ENCODE results near the gene SLC6A6.

SLC6A6 gene

DNA sequence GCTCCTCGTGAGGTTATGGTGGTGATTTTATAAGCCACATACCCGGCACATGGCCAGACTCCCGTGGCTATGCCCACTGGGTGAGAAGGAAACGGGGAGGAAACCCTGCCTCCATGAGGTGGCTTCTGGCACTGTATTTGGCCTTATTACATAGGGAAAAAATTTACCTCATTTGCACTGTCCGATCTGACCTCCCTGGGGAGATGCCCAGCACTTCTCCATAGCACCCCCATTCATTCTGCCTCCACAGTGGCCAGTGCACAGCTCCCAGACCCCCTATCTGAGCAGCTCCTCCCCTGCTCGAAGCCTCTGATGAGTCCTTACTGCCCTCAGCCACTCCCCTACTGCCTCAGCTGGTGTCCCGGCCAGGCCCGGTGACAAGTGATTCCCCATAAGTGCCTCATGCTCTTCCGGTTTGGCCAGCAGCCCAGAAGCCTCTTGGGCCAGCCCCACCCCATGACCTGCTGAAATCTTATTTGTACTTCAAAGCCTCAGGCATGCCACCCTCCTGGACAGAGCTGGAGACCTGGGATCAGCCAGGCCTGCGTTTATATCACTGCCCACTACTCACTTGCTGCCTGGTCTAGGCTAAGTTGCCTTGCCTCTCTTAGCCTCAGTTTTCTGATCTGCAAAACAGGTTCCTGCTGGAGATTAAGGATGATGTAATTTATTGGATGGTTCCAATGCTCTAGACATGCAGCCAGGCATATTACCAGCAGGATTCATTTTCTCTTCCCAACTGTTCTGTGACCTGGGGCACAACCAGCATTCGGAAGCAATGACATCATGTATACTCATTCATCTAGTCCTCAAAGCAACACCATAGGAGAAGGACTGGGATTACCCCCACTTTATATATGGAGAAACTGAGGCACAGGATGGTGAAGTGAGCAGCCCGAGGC lies 30.6 kb upstream of the SLC6A6 start:
- DNase-seq (ENCODE audit: extremely low read depth in 1 of 2, low read depth in 1 of 2), result no peak

DNA sequence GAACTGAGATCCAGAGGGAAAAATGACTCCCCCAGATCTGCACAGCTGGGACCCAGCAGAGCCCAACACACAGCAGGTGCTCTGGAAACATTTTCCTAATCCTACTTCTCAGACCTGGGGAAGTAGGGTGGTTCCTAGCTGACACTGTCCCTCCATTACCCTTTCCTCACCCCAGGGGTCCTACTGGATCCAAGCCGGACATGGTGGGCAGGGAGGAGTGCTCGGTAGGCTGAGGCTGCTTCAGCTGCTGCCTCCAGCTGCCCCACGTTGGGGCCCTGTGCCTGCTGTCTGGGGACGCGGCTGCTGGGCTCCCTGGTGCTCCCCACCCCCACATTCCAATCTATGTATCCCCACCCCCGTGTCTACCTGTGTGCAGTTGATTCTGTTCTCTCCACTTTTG lies 29.8 kb upstream of the SLC6A6 start:
- no peak for DNase-seq (ENCODE audit: extremely low read depth in 1 of 2, low read depth in 1 of 2)

DNA sequence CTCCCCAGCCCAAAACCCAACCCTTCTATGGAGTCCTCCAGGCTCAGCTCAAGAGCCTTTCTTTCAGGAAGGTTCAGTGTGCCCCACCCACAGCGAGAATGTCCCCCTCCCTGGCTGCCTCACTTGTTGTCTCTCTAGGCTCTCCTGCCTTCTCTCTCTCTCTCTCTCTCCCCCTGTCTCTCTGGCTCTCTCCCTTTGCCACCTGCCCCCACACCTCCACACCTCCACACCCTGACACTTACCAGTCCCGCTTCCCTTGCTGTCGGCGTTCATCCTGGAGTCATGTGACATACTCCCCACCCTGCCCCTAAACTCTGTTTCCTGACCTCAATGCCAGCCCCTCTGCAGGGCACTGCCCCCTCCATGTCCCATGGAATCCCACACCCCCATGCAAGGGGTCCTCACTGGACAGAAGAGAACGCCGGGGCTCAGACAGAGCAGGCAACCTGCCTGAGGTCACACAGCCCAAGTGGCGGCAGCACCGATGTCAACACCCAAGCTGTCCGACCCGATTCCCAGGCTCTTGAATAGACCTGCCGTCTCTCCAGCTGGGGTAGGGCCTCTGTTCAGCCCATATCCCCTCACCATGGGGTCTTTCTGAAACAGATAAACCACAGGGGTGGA lies 28.5 kb upstream of the SLC6A6 start:
- DNase-seq (ENCODE audit: extremely low read depth in 1 of 2, low read depth in 1 of 2), result no peak

DNA sequence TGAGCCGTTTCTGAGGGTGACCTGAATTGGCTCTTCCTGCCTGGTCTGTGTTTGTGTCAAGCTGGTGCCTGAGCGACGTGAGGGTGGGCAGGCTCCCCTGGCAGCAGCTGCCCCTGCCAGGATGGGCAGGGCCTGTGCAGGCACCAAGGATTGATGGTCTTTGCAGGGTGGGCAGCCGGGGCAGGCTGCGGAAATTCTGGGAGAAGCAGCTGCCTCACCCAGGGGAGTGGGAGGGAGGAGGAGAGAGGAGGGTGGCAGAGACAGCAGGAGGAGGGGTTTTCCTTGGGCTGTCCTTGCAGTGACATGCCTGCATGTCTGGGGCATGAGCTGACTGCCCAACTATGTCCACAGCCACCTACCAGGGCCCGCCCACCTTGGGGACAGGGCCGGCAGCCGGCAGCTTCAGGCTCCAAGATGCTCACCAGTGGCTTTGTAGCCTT lies 27.9 kb upstream of the SLC6A6 start:
- no peak for DNase-seq (ENCODE audit: extremely low read depth in 1 of 2, low read depth in 1 of 2)

- DNase-seq (ENCODE audit: extremely low read depth in 1 of 2, low read depth in 1 of 2), result no peak
Observed at GRCh38 chr3:14375192-14375591, 27.2 kb upstream of the SLC6A6 start.

DNA sequence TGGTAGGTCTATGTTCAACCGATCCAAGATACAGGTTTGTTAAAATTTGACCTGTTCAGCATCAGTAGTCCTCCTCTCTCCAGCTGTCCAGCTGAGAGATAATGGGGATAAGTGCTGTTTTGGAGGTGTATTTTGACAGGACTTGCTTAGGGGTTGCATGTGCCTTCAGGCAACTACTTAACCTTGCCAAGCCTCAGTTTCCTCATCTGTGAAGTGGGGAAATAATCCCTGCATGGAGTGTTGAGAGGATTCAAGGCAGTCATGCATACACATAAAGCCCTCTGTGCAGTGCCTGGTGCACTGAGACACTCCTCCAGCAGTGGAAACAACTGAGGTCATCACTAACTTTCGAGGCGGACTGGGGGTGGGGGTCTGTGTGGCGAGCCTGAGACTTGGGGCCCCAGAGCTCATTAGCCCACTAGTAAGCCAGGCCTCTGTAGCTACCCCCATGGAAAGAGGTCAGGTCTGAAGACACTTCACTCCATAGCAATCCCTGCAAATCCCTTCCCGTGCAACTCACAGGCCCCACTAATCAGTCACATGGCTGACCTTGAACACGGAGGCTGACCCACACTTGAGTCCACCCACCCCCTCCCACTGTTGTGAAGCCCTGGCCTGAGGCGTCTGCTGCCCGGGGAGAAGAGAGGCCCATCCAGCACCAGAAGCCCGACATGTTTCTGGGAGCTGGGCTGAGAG lies 25.9 kb upstream of the SLC6A6 start:
- DNase-seq (ENCODE audit: extremely low read depth in 1 of 2, low read depth in 1 of 2), result no peak

GRCh38 chr3:14377044-14377837 lies 25.2 kb upstream of the SLC6A6 start:
- no peak for DNase-seq (ENCODE audit: extremely low read depth in 1 of 2, low read depth in 1 of 2)

- DNase-seq (ENCODE audit: extremely low read depth in 1 of 2, low read depth in 1 of 2), result peak; percentile 13 to 33
Observed at GRCh38 chr3:14377838-14378169, 24.6 kb upstream of the SLC6A6 start.

GRCh38 chr3:14378415-14378814 lies 24.0 kb upstream of the SLC6A6 start:
- DNase-seq (ENCODE audit: extremely low read depth in 1 of 2, low read depth in 1 of 2), result no peak

DNA sequence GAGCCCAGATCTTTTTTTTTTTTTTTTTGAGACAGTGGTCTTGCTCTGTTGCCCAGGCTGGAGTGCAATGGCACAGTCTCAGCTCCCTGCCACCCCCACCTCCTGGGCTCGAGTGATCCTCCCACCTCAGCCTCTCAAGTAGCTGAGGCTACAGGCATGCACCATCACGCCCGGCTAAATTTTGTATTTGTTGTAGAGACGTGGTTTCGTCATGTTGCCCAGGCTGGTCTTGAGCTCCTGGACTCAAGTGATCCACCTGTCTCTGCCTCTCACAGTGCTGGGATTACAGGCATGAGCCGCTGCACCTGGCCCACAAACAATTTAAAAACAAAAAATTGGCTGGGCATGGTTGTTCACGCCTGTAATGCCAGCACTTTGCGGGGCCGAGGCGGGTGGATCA lies 22.6 kb upstream of the SLC6A6 start:
- DNase-seq (ENCODE audit: extremely low read depth in 1 of 2, low read depth in 1 of 2), result no peak

DNA sequence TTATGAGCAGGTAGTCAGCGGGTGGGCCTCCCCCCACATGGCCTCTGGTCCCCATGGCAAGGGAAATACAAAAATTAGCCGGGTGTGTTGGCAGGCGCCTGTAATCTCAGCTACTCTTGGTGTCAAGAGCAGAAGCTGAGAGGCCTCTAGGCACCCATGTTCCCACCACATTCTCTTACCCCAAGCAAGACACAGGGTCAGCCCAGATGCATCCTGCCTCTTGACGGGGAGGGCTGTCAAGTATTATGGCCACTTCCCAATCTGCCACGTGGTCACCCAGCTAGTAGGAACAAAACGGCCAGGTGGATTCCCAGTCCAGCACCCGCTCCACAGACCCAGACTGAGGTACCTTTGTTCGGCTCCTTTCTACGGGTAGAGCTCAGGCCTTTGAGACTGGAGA lies 16.2 kb upstream of the SLC6A6 start:
- no peak for DNase-seq (ENCODE audit: extremely low read depth in 1 of 2, low read depth in 1 of 2)

GRCh38 chr3:14388201-14388600 lies 14.2 kb upstream of the SLC6A6 start:
- no peak for DNase-seq (ENCODE audit: extremely low read depth in 1 of 2, low read depth in 1 of 2)

- DNase-seq (ENCODE audit: extremely low read depth in 1 of 2, low read depth in 1 of 2), result no peak
Observed at GRCh38 chr3:14389166-14389606, 13.2 kb upstream of the SLC6A6 start.

GRCh38 chr3:14389716-14390115 lies 12.7 kb upstream of the SLC6A6 start:
- no peak for DNase-seq (ENCODE audit: extremely low read depth in 1 of 2, low read depth in 1 of 2)

- DNase-seq (ENCODE audit: extremely low read depth in 1 of 2, low read depth in 1 of 2), result no peak
Observed at GRCh38 chr3:14391033-14391432, 11.4 kb upstream of the SLC6A6 start.

DNA sequence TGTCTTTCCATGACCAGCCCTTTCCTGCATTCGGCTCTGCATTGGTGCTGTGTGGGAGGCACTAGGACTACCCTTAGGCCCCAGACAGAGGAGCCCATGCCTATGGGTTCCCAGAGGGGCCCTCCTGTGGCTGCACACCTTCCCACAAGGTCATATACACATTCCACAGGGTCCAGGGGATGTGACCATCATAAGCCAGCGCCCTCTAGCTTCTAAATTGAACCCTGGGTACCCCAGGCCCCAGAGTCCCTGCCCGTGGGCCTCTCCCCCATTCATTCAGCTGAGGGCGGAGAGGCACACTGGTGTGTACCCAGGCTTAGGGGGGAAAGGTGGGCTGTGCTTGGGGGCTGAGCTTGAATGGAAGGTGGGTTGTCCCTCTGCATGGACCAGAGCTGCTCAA lies 10.2 kb upstream of the SLC6A6 start:
- DNase-seq (ENCODE audit: extremely low read depth in 1 of 2, low read depth in 1 of 2), result no peak

DNA sequence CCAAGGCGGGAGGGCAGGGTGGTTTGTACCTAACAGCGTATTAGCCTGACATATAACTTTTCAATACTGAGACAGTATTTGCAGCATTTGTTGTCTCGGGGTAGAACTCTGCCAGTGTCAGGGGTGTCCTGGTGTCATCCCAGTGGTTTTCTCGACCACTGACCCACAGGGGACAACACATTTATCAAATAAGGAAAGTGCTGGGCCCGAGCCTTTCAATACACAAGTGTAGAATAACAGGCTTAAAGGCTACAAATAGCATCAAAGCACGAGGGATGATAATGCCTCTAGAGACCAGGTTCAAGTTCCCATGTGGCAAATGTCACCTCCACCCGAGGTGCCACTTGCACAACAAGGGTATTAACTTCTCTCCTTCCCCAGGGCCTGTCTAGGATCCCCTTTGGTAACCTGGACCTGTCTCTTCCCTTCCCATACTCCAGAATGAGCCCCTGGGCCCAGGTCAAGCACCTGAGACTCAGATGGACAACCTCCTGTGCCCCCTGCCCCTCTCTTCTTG lies 9.5 kb upstream of the SLC6A6 start:
- DNase-seq (ENCODE audit: extremely low read depth in 1 of 2, low read depth in 1 of 2), result no peak

GRCh38 chr3:14393440-14394106 lies 8.8 kb upstream of the SLC6A6 start:
- DNase-seq (ENCODE audit: extremely low read depth in 1 of 2, low read depth in 1 of 2), result no peak

DNA sequence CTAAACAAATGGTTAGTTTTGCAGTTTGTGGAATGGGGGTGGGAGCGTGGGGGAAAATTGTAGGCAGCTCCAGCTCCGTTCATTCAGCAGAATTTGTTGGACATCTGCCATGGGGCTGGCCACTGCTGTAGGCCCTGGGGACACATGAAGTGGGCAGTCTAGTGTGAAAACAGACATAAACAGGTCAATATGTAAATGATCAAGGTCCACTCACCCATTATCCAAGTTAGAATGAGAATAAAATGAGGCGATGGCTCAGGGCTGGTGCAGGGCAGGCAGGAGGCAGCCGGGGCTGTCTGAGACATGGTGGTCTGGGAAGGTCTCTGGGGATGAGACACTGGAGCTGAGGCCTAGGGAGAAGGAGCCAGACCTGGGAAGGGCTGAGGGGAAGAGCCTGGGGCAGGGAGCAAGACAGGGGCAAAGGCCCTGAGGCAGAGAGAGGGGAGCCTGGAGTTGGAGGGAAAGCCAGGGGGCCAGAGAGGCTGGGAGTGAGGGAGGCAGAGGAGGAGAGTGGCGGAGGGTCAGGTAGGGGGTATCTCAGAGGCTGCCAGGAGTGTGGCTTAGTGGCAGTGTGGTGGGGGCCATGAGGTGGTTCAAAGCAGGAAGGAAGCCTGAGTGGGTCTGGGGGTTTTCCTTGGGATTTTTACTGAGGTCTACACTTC lies 6.2 kb upstream of the SLC6A6 start:
- DNase-seq (ENCODE audit: extremely low read depth in 1 of 2, low read depth in 1 of 2), result no peak

GRCh38 chr3:14397046-14397445 lies 5.4 kb upstream of the SLC6A6 start:
- DNase-seq (ENCODE audit: extremely low read depth in 1 of 2, low read depth in 1 of 2), result no peak

Data from stimulated activated CD8-positive, alpha-beta memory T cell treated with anti-CD3 and anti-CD28 coated beads, Interleukin-7, amount 100 ng/mL, for 48 hours (primary cell).